Endothelial cell of umbilical vein (primary cell): Measurements from ENCODE around the gene ANG.

Experiments used
- CTCF ChIP-seq, 2 donors: IDR thresholded peaks; 1 replicate in 1 of 2; 2 replicates in 1 of 2; pipeline ENCODE4 v1.5.1; 2011; ENCODE audit warnings: low read length in 2 of 2, mild to moderate bottlenecking in 2 of 2, moderate library complexity in 2 of 2, control low read depth in 1 of 2, inconsistent platforms in 1 of 2, low read depth in 1 of 2; ENCODE audit not compliant: insufficient read depth in 1 of 2; ENCODE audit errors: extremely low read depth in 1 of 2
- EZH2 ChIP-seq: IDR thresholded peaks from 2 replicates; pipeline ENCODE4 v1.6.1; 2012; ENCODE audit warnings: borderline replicate concordance, low read depth, mild to moderate bottlenecking, moderate library complexity, low read length, inconsistent platforms; ENCODE audit not compliant: severe bottlenecking
- FOS ChIP-seq: IDR thresholded peaks from 2 replicates; pipeline ENCODE4 v1.6.1; 2011; ENCODE audit warnings: mild to moderate bottlenecking, low read length, moderate library complexity, borderline replicate concordance; ENCODE audit not compliant: insufficient read depth
- POLR2A ChIP-seq: IDR thresholded peaks from 2 replicates; pipeline ENCODE4 v1.6.1; 2012; ENCODE audit warnings: low read depth, mild to moderate bottlenecking, control low read depth, low read length

- TF ChIP-seq POLR2A (no peak), CTCF (IDR thresholded peaks at IDR 0.05; ENCODE audit: extremely low read depth in 1 of 2, insufficient read depth in 1 of 2, low read depth in 1 of 2, low read length in 2 of 2) (no peak), FOS (no peak), EZH2 (no peak)
Observed at GRCh38 chr14:20679907-20680306, 8.7 kb upstream of the ANG start.
